HepG2 (cell line): ENCODE results near the gene KCNK7. TPM values are rescaled to one million over a fixed set of nuclear protein-coding genes. Genes with fewer than 3 reads are reported as not detected.

ENCODE experiments used
- AGO2 ChIP-seq: fragments of 200-400 bp; formaldehyde crosslinking; optimal IDR thresholded peaks from 2 replicates; pipeline ENCODE3; 2017; ENCODE audit warnings: mild to moderate bottlenecking, low read depth, low read length, moderate library complexity
- CEBPB ChIP-seq: IDR thresholded peaks from 2 replicates; pipeline ENCODE4 v1.6.1; 2011; ENCODE audit warnings: low read depth, low read length, improper control_type of control experiment, borderline replicate concordance
- DMAP1 ChIP-seq: IDR thresholded peaks from 2 replicates; pipeline ENCODE4 v1.6.1; 2016
- EHMT2 ChIP-seq: fragments of 200-600 bp; sonication (generic); IDR thresholded peaks from 2 replicates; pipeline ENCODE4 v1.7.0; 2017; ENCODE audit warnings: antibody characterized with exemption, low read depth, low read length, borderline replicate concordance
- EZH2 ChIP-seq: conservative IDR thresholded peaks from 2 replicates; pipeline ENCODE4 v1.6.1; 2012; ENCODE audit warnings: mild to moderate bottlenecking, low read depth, low read length, moderate library complexity
- FIP1L1 ChIP-seq: fragments of 200-400 bp; formaldehyde crosslinking; IDR thresholded peaks from 2 replicates; pipeline ENCODE4 v1.6.1; 2018; ENCODE audit warnings: low read depth, mild to moderate bottlenecking, low read length, moderate library complexity, borderline replicate concordance; ENCODE audit not compliant: insufficient read depth
- FOXK2 ChIP-seq: fragments of 450-650 bp; IDR thresholded peaks from 2 replicates; pipeline ENCODE4 v1.6.1; 2016
- GATAD2A ChIP-seq: IDR thresholded peaks from 2 replicates; pipeline ENCODE4 v1.6.1; 2016
- HDAC1 ChIP-seq: sonication (generic); formaldehyde crosslinking; IDR thresholded peaks from 2 replicates; pipeline ENCODE4 v1.5.1; 2020; ENCODE audit warnings: mild to moderate bottlenecking, missing genetic modification reagents
- LCORL ChIP-seq, 2 experiments: fragments of 450-650 bp in 1 of 2; sonication (generic) in 1 of 2; formaldehyde crosslinking in 1 of 2; IDR thresholded peaks; 2 replicates each; pipeline versions ENCODE4 v1.5.0 to v1.6.1; 2017 to 2020; ENCODE audit warnings: antibody characterized with exemption in 1 of 2, missing genetic modification reagents in 1 of 2
- NFE2L1 ChIP-seq: sonication (generic); formaldehyde crosslinking; IDR thresholded peaks from 2 replicates; pipeline ENCODE4 v1.4.0; 2020; ENCODE audit warnings: missing genetic modification reagents, mild to moderate bottlenecking, borderline replicate concordance
- NR2F1 ChIP-seq, 2 experiments: fragments of 450-650 bp in 1 of 2; formaldehyde crosslinking in 1 of 2; IDR thresholded peaks; 2 replicates each; pipeline versions ENCODE4 v1.5.0 to v1.6.1; 2016 to 2020; ENCODE audit warnings: mild to moderate bottlenecking in 1 of 2, missing compliant biosample characterization in 1 of 2, missing genetic modification reagents in 1 of 2, moderate library complexity in 1 of 2
- NR2F2 ChIP-seq: IDR thresholded peaks from 2 replicates; pipeline ENCODE4 v1.6.1; 2012; ENCODE audit warnings: low read depth, inconsistent platforms, borderline replicate concordance
- RNF2 ChIP-seq: fragments of 450-650 bp; conservative IDR thresholded peaks from 2 replicates; pipeline ENCODE4 v1.6.1; 2016; ENCODE audit warnings: low read depth
- SKI ChIP-seq: fragments of 450-650 bp; IDR thresholded peaks from one replicate; pipeline ENCODE4 v1.6.1; 2018; ENCODE audit warnings: mild to moderate bottlenecking; ENCODE audit not compliant: partially characterized antibody
- SMAD9 ChIP-seq: sonication (generic); formaldehyde crosslinking; IDR thresholded peaks from 2 replicates; pipeline ENCODE4 v1.5.1; 2020; ENCODE audit warnings: mild to moderate bottlenecking, missing genetic modification reagents
- TBX2 ChIP-seq: sonication (generic); formaldehyde crosslinking; IDR thresholded peaks from 2 replicates; pipeline ENCODE4 v1.5.0; 2020; ENCODE audit warnings: missing genetic modification reagents, mild to moderate bottlenecking, borderline replicate concordance
- TCF12 ChIP-seq, 2 experiments: fragments of 450-650 bp in 1 of 2; sonication (generic) in 1 of 2; formaldehyde crosslinking in 1 of 2; IDR thresholded peaks; 2 replicates each; pipeline versions ENCODE4 v1.6.1 to v1.8.0; 2017 to 2022; ENCODE audit warnings: antibody characterized with exemption in 1 of 2, mild to moderate bottlenecking in 1 of 2, missing genetic modification reagents in 1 of 2, moderate library complexity in 1 of 2
- TGIF2 ChIP-seq: IDR thresholded peaks from 2 replicates; pipeline ENCODE4 v1.6.1; 2016; ENCODE audit warnings: control low read depth, missing compliant biosample characterization
- ZFX ChIP-seq: sonication (generic); formaldehyde crosslinking; IDR thresholded peaks from 2 replicates; pipeline ENCODE4 v1.4.0; 2020; ENCODE audit warnings: mild to moderate bottlenecking, low read depth, missing genetic modification reagents, moderate library complexity
- ZFY ChIP-seq: sonication (generic); formaldehyde crosslinking; IDR thresholded peaks from 2 replicates; pipeline ENCODE4 v1.4.0; 2020; ENCODE audit warnings: missing genetic modification reagents
- ZNF12 ChIP-seq: sonication (generic); formaldehyde crosslinking; IDR thresholded peaks from 2 replicates; pipeline ENCODE4 v1.5.0; 2020; ENCODE audit warnings: missing genetic modification reagents
- ZNF24 ChIP-seq: fragments of 450-650 bp; IDR thresholded peaks from 2 replicates; pipeline ENCODE4 v1.6.1; 2017; ENCODE audit warnings: antibody characterized with exemption, mild to moderate bottlenecking
- ZNF251 ChIP-seq: sonication (generic); formaldehyde crosslinking; IDR thresholded peaks from 2 replicates; pipeline ENCODE4 v1.9.0; 2021; ENCODE audit warnings: mild to moderate bottlenecking, missing genetic modification reagents
- ZNF292 ChIP-seq: sonication (generic); formaldehyde crosslinking; IDR thresholded peaks from 2 replicates; pipeline ENCODE4 v1.8.1; 2022; ENCODE audit warnings: mild to moderate bottlenecking, low read depth, missing genetic modification reagents, borderline replicate concordance
- ZNF629 ChIP-seq: sonication (generic); formaldehyde crosslinking; conservative IDR thresholded peaks from 2 replicates; pipeline ENCODE4 v1.5.0; 2020; ENCODE audit warnings: missing genetic modification reagents
- ZNF674 ChIP-seq: sonication (generic); formaldehyde crosslinking; IDR thresholded peaks from 2 replicates; pipeline ENCODE4 v1.5.0; 2020; ENCODE audit warnings: low read depth, mild to moderate bottlenecking, missing genetic modification reagents
- ZNF782 ChIP-seq: sonication (generic); formaldehyde crosslinking; IDR thresholded peaks from 2 replicates; pipeline ENCODE4 v1.4.0; 2020; ENCODE audit warnings: missing genetic modification reagents, mild to moderate bottlenecking, borderline replicate concordance
- ZNF792 ChIP-seq: IDR thresholded peaks from 2 replicates; pipeline ENCODE4 v1.6.1; 2016
- ZSCAN20 ChIP-seq: sonication (generic); formaldehyde crosslinking; IDR thresholded peaks from 2 replicates; pipeline ENCODE4 v1.4.0; 2020; ENCODE audit warnings: missing genetic modification reagents, mild to moderate bottlenecking, borderline replicate concordance
- polyA plus RNA-seq, 8 experiments: library from polyadenylated mRNA; depleted of rRNA in 3 of 8; stranded (reverse) in 7 of 8; unstranded in 1 of 8; fragments of >200 nt; fragmentation: Illumina TruSeq in 4 of 8; extraction: Trizol in 4 of 8; gene quantifications; 2 replicates each; pipeline versions ENCODE4 v1.2.1 to v1.2.3, GENCODE V29; 2011 to 2016; ENCODE audit warnings: low read depth in 4 of 8, missing spikeins in 1 of 8, mixed read lengths in 1 of 8; ENCODE audit not compliant: insufficient read depth in 1 of 8
- total RNA-seq, 5 experiments: library from RNA; depleted of rRNA; stranded (reverse); fragments of >200 nt; fragmentation: Illumina TruSeq; extraction: Trizol; gene quantifications; 2 replicates each; pipeline ENCODE4 v1.2.3, GENCODE V29; 2016; ENCODE audit warnings: low read depth in 1 of 5
- TF ChIP-seq, protein P1 (sequence below): IDR thresholded peaks from 2 replicates; pipeline ENCODE4 v1.6.1; 2012; ENCODE audit warnings: inconsistent platforms
- TF ChIP-seq, protein P2 (sequence below): sonication (generic); formaldehyde crosslinking; conservative IDR thresholded peaks from 2 replicates; pipeline ENCODE4 v1.8.0; 2022; ENCODE audit warnings: mild to moderate bottlenecking, moderate library complexity, missing genetic modification reagents

Gene KCNK7
- total and polyA plus RNA-seq, 2 of the 13 experiments (the other 11 are each of a cell fraction or from before 2014, with no cell fraction given), result 0.11 TPM; not detected in 1

DNA sequence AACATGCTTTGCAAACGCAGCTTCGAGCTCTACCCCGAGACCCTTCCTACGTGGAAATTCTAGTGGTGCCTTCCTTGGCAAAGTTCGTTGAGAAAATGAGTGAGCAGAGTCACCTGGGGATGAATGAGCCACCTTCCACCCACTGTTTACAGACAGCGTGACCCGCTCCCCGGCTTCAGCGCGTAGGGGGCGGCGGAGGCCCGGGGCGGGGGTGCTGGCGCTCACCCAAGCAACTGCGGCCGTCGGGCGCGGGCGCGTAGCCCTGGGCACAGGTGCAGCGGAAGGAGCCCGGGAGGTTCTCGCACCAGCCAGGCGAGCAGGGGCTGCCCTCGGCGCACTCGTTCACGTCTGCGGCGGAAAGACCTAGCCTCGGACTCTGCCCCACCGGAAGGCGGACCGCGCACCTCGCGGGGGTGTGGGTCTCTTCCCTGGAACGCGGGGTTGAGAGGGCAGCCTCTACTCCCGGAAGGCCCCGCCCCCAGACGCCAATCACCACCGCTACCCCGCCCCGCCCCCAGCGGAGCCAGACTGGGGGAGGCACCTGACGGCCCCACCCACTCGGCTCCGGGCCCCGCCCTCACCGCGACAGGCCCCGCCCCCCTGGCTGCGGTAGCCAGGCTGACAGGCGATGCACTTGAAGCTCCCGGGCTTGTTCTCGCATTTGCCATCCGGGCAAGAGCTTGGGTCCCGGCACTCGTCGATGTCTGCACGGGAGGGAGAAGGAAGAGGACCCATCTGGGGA is 49.2 kb downstream of the KCNK7 start (continued):
- TF ChIP-seq ZNF792 (CRISPR knock-in tag) (peak; percentile 63; the same call in 1 of the 2 replicates), CEBPB (no peak), ZNF251 (CRISPR knock-in tag) (no peak), FIP1L1 (no peak), NFE2L1 (CRISPR knock-in tag) (no peak), GATAD2A (CRISPR knock-in tag) (peak; percentile 34; the same call in 1 of the 2 replicates), NR2F2 (no peak), ZNF12 (CRISPR knock-in tag) (no peak), DMAP1 (CRISPR knock-in tag) (no peak), RNF2 (no peak), HDAC1 (peak; percentile 81; the same call in 1 of the 2 replicates), ZNF629 (CRISPR knock-in tag) (0 out of 2 replicates have a peak, but pooled peaks have one; percentile 11), NR2F1 (CRISPR knock-in tag; IDR thresholded peaks at IDR 0.05) (peak; percentile 29 to 50; a peak in 2 of 4 replicates), ZNF24 (no peak), AGO2 (peak; percentile 61), ZFX (CRISPR knock-in tag) (peak; percentile 26; the same call in 1 of the 2 replicates), TCF12 (IDR thresholded peaks at IDR 0.05) (no peak), TCF12 (CRISPR knock-in tag; IDR thresholded peaks at IDR 0.05) (no peak), FOXK2 (no peak), SMAD9 (CRISPR knock-in tag) (no peak), EHMT2 (no peak), ZNF292 (CRISPR knock-in tag) (no peak), EZH2 (no peak), TGIF2 (CRISPR knock-in tag) (no peak), SKI (peak; percentile 29), ZSCAN20 (CRISPR knock-in tag) (no peak), ZFY (peak; percentile 14; the same call in 1 of the 2 replicates), ZNF674 (no peak), TBX2 (CRISPR knock-in tag) (peak; percentile 34; the same call in 1 of the 2 replicates), ZNF782 (CRISPR knock-in tag) (no peak), LCORL (IDR thresholded peaks at IDR 0.05) (no peak), LCORL (CRISPR knock-in tag; IDR thresholded peaks at IDR 0.05) (no peak)
- TF ChIP-seq, protein P1, sequence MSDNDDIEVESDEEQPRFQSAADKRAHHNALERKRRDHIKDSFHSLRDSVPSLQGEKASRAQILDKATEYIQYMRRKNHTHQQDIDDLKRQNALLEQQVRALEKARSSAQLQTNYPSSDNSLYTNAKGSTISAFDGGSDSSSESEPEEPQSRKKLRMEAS, result peak; percentile 42; the same call in 1 of the 2 replicates
- TF ChIP-seq, protein P2, sequence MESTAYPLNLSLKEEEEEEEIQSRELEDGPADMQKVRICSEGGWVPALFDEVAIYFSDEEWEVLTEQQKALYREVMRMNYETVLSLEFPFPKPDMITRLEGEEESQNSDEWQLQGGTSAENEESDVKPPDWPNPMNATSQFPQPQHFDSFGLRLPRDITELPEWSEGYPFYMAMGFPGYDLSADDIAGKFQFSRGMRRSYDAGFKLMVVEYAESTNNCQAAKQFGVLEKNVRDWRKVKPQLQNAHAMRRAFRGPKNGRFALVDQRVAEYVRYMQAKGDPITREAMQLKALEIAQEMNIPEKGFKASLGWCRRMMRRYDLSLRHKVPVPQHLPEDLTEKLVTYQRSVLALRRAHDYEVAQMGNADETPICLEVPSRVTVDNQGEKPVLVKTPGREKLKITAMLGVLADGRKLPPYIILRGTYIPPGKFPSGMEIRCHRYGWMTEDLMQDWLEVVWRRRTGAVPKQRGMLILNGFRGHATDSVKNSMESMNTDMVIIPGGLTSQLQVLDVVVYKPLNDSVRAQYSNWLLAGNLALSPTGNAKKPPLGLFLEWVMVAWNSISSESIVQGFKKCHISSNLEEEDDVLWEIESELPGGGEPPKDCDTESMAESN, result peak; percentile 76
